Measurements from ENCODE around the gene SNRK.

Gene SNRK

GRCh38 chr3:43298761-43299160, 12.4 kb downstream of the SNRK start:
- no peak overlapping the region for H3K9ac ChIP-seq
- H3K4me3 ChIP-seq (ENCODE audit: low read depth, low read length) = no peak overlapping the region
- peaks cover 47% of the 10 kb centered on the region for H3K79me2 ChIP-seq
- no peaks in the 10 kb centered on the region for H3K9me3 ChIP-seq (ENCODE audit: control insufficient read depth, low read length)
- no peak overlapping the region for H2AFZ ChIP-seq
- no peak overlapping the region for H3K27ac ChIP-seq
- no peaks in the 10 kb centered on the region for H3K27me3 ChIP-seq (ENCODE audit: control insufficient read depth, insufficient read depth, low read length)
- H3K4me1 ChIP-seq = peaks cover 16% of the 10 kb centered on the region
- no peak for TF ChIP-seq CTCF (IDR thresholded peaks at IDR 0.05)
- H3K36me3 ChIP-seq (ENCODE audit: control insufficient read depth, insufficient read depth, low read length) = no peaks in the 10 kb centered on the region
- no peak overlapping the region for H3K4me2 ChIP-seq (ENCODE audit: low read length)

GRCh38 chr3:43302116-43302880, 16.0 kb downstream of the SNRK start:
- Histone ChIP-seq H3K79me2 (peaks cover 23% of the 10 kb centered on the region), H3K9ac (no peak overlapping the region), H3K27ac (no peak overlapping the region), H3K36me3 (ENCODE audit: control insufficient read depth, insufficient read depth, low read length) (no peaks in the 10 kb centered on the region), H3K9me3 (ENCODE audit: control insufficient read depth, low read length) (no peaks in the 10 kb centered on the region), H3K4me2 (ENCODE audit: low read length) (no peak overlapping the region), H3K4me1 (peaks cover 12% of the 10 kb centered on the region), H3K4me3 (ENCODE audit: low read depth, low read length) (no peak overlapping the region), H2AFZ (no peak overlapping the region), H3K27me3 (ENCODE audit: control insufficient read depth, insufficient read depth, low read length) (no peaks in the 10 kb centered on the region)
- no peak for TF ChIP-seq CTCF (IDR thresholded peaks at IDR 0.05)

- no peak overlapping the region for H3K4me2 ChIP-seq (ENCODE audit: low read length)
- H3K4me3 ChIP-seq (ENCODE audit: low read depth, low read length) = no peak overlapping the region
- H3K4me1 ChIP-seq = no peaks in the 10 kb centered on the region
- no peak for TF ChIP-seq CTCF (IDR thresholded peaks at IDR 0.05)
- no peak overlapping the region for H2AFZ ChIP-seq
- H3K27me3 ChIP-seq (ENCODE audit: control insufficient read depth, insufficient read depth, low read length) = no peaks in the 10 kb centered on the region
- no peak overlapping the region for H3K27ac ChIP-seq
- no peak overlapping the region for H3K9ac ChIP-seq
- H3K9me3 ChIP-seq (ENCODE audit: control insufficient read depth, low read length) = no peaks in the 10 kb centered on the region
- H3K79me2 ChIP-seq = peaks cover 17% of the 10 kb centered on the region
- no peaks in the 10 kb centered on the region for H3K36me3 ChIP-seq (ENCODE audit: control insufficient read depth, insufficient read depth, low read length)
Measured at GRCh38 chr3:43304126-43304525, 17.8 kb downstream of the SNRK start.

GRCh38 chr3:43307226-43307625, 20.9 kb downstream of the SNRK start:
- Histone ChIP-seq H3K9me3 (ENCODE audit: control insufficient read depth, low read length) (no peaks in the 10 kb centered on the region), H3K4me3 (ENCODE audit: low read depth, low read length) (no peak overlapping the region), H3K27ac (no peak overlapping the region), H2AFZ (no peak overlapping the region), H3K4me2 (ENCODE audit: low read length) (no peak overlapping the region), H3K9ac (no peak overlapping the region), H3K27me3 (ENCODE audit: control insufficient read depth, insufficient read depth, low read length) (no peaks in the 10 kb centered on the region), H3K79me2 (peaks cover 20% of the 10 kb centered on the region), H3K4me1 (peaks cover 4% of the 10 kb centered on the region), H3K36me3 (ENCODE audit: control insufficient read depth, insufficient read depth, low read length) (no peaks in the 10 kb centered on the region)
- no peak for TF ChIP-seq CTCF (IDR thresholded peaks at IDR 0.05)

- Histone ChIP-seq H3K79me2 (peaks cover 19% of the 10 kb centered on the region), H3K4me3 (ENCODE audit: low read depth, low read length) (no peak overlapping the region), H3K4me2 (ENCODE audit: low read length) (no peak overlapping the region), H3K9ac (no peak overlapping the region), H3K4me1 (peaks cover 4% of the 10 kb centered on the region), H3K27ac (no peak overlapping the region), H3K36me3 (ENCODE audit: control insufficient read depth, insufficient read depth, low read length) (no peaks in the 10 kb centered on the region), H2AFZ (no peak overlapping the region), H3K27me3 (ENCODE audit: control insufficient read depth, insufficient read depth, low read length) (no peaks in the 10 kb centered on the region), H3K9me3 (ENCODE audit: control insufficient read depth, low read length) (no peaks in the 10 kb centered on the region)
- TF ChIP-seq CTCF (IDR thresholded peaks at IDR 0.05) = no peak
Measured at GRCh38 chr3:43307649-43308048, 21.3 kb downstream of the SNRK start.

Measured in parathyroid adenoma (tissue), 2 donors.